Spinal cord (tissue), 10 donors: ENCODE data around the gene RPL13. TPM values are rescaled to one million over a fixed set of nuclear protein-coding genes. Genes with fewer than 3 reads are reported as not detected.

ENCODE experiments used
- DNase-seq, 6 donors: peaks; one replicate each; pipeline versions ENCODE4 v3.0.0 to v3.0.0-alpha.2; 2013 to 2015; ENCODE audit warnings: low spot score in 6 of 6, low read depth in 4 of 6
- H3K27ac ChIP-seq: one replicate; pipeline ENCODE4 v1.5.1; 2013; ENCODE audit warnings: low read depth, low read length, control low read depth
- H3K27me3 ChIP-seq: one replicate; pipeline ENCODE4 v1.6.1; 2013; ENCODE audit warnings: low read length; ENCODE audit not compliant: control insufficient read depth, insufficient read depth
- H3K36me3 ChIP-seq: one replicate; pipeline ENCODE4 v1.6.1; 2013; ENCODE audit warnings: low read length; ENCODE audit not compliant: control insufficient read depth, insufficient read depth
- H3K4me1 ChIP-seq: one replicate; pipeline ENCODE4 v1.6.1; 2013; ENCODE audit warnings: low read length; ENCODE audit not compliant: control insufficient read depth, insufficient read depth
- H3K4me3 ChIP-seq: one replicate; pipeline ENCODE4 v1.5.1; 2013; ENCODE audit warnings: low read depth, low read length, control low read depth
- H3K9me3 ChIP-seq: one replicate; pipeline ENCODE4 v1.6.1; 2013; ENCODE audit warnings: low read length; ENCODE audit not compliant: control insufficient read depth, insufficient read depth
- WGBS: methylation state at CpG from one replicate; pipeline ENCODE4 v1.1.5; 2013; ENCODE audit warnings: missing lambda C conversion rate; ENCODE audit not compliant: insufficient coverage; 5-methylcytosine and 5-hydroxymethylcytosine counted together
- polyA plus RNA-seq, 2 donors: library from polyadenylated mRNA; unstranded; fragments of 120-200 nt; gene quantifications; one replicate each; pipeline ENCODE4 v1.2.1, GENCODE V29; 2013; ENCODE audit not compliant: insufficient read length in 2 of 2
- total RNA-seq, 2 donors: library from RNA; depleted of rRNA in 1 of 2; stranded (reverse); fragments of 120-200 nt in 1 of 2; fragments of >200 nt in 1 of 2; gene quantifications; one replicate each; pipeline versions ENCODE4 v1.2.3 to v1.2.4, GENCODE V29; 2013 to 2014
- donor health status: healthy.

RPL13 gene
- total and polyA plus RNA-seq, 4 donors, result 1,019 to 2,411 (median 1,920) TPM

DNA sequence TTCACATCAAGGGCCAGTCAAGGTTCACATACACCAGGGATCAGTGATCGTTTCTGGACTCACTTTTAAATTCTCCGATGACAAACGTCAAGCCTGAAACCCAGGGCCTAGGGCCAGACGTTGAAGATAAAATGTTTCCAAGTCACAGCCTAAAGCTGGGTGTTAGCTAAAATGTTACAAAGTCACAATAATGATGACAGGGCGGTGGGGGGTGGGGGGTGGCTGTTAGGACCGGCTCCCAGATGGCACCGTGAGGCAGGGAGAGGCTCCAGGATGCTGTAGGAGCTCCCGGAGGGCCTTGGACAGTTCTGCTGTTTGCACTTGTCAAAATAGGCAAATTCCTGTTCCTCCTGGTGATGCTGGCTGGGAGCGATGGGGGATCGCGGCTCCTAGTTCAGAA is 16.4 kb upstream of the RPL13 start:
- no peak for DNase-seq
- no peaks in the 10 kb centered on the region for H3K27me3 ChIP-seq
- WGBS, result 90% methylated on average over 11 of the region's 11 CpGs
- H3K4me3 ChIP-seq, result no peak overlapping the region
- H3K4me1 ChIP-seq, result no peaks in the 10 kb centered on the region
- no peaks in the 10 kb centered on the region for H3K9me3 ChIP-seq
- peaks cover 89% of the 10 kb centered on the region for H3K36me3 ChIP-seq
- H3K27ac ChIP-seq, result no peak overlapping the region

- peaks cover 94% of the 10 kb centered on the region for H3K36me3 ChIP-seq
- H3K4me3 ChIP-seq, result no peak overlapping the region
- no peaks in the 10 kb centered on the region for H3K9me3 ChIP-seq
- H3K27ac ChIP-seq, result no peak overlapping the region
- DNase-seq, result no peak
- no peaks in the 10 kb centered on the region for H3K4me1 ChIP-seq
- 95% methylated on average over 13 of the region's 13 CpGs for WGBS
- H3K27me3 ChIP-seq, result no peaks in the 10 kb centered on the region
Observed at GRCh38 chr16:89544713-89545043, 15.8 kb upstream of the RPL13 start.

- no peaks in the 10 kb centered on the region for H3K27me3 ChIP-seq
- H3K27ac ChIP-seq, result no peak overlapping the region
- H3K9me3 ChIP-seq, result no peaks in the 10 kb centered on the region
- WGBS, result 84% methylated on average over 14 of the region's 17 CpGs
- DNase-seq, result no peak
- no peak overlapping the region for H3K4me3 ChIP-seq
- H3K36me3 ChIP-seq, result peaks cover 95% of the 10 kb centered on the region
- H3K4me1 ChIP-seq, result no peaks in the 10 kb centered on the region
Observed at GRCh38 chr16:89545044-89545830, 15.2 kb upstream of the RPL13 start.

DNA sequence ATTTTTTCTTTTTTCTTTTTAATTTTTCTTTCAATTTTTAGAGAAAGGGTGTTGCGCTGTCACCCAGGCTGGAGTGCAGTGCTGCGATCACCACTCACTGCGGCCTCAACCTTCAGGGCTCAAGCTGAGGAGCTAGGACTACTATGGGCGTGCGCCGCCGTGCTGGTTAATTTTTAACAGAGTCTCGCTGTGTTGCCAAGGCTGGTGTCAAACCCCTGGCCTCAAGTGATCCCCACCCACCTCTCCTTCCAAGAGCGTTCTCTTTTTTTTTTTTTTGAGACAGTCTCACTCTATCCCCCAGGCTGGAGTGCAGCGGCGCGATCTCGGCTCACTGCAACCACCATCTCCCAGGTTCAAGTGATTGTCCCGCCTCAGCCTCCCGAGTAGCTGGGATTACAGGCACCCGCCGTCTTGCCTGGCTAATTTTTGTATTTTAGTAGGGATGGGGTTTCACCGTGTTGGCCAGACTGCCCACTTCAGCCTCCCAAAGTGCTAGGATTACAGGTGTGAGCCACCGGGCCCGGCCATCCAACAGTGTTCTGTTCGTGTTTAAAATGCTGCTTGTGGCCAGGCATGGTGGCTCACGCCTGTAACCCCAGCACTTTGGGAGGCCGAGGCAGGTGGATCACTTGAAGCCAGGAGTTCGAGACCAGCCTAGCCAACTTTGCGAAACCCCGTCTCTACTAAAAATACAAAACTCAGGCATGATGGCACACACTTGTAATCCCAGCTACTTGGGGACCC is 14.5 kb upstream of the RPL13 start:
- H3K27me3 ChIP-seq, result no peaks in the 10 kb centered on the region
- 86% methylated on average over 21 of the region's 26 CpGs for WGBS
- H3K9me3 ChIP-seq, result no peaks in the 10 kb centered on the region
- no peaks in the 10 kb centered on the region for H3K4me1 ChIP-seq
- H3K36me3 ChIP-seq, result peaks cover 98% of the 10 kb centered on the region
- no peak overlapping the region for H3K4me3 ChIP-seq
- no peak for DNase-seq
- H3K27ac ChIP-seq, result no peak overlapping the region

DNA sequence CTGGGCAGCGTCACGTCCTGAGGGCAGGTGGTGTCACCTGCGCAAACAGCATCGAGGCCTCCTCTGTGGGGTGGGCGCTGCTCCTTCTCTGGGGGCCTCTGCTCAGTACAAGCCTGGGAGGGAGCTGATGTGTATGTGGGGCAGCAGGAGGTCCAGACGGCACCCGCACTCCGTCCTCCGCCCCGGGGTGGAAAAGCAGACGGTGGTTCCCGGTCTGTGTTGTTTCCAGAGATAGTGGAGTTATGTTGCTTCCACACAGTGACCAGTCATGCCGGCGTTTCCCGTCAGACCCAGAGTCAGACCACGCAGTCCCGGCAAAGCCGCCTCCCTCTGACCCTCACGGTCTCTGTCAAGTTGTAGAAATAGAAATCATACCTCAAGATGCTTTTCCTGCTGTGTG is 13.7 kb upstream of the RPL13 start:
- Histone ChIP-seq H3K27ac (no peak overlapping the region), H3K36me3 (peaks cover 99% of the 10 kb centered on the region), H3K4me3 (no peak overlapping the region), H3K4me1 (no peaks in the 10 kb centered on the region), H3K27me3 (no peaks in the 10 kb centered on the region), H3K9me3 (no peaks in the 10 kb centered on the region)
- WGBS, result 97% methylated on average over 15 of the region's 19 CpGs
- no peak for DNase-seq

DNA sequence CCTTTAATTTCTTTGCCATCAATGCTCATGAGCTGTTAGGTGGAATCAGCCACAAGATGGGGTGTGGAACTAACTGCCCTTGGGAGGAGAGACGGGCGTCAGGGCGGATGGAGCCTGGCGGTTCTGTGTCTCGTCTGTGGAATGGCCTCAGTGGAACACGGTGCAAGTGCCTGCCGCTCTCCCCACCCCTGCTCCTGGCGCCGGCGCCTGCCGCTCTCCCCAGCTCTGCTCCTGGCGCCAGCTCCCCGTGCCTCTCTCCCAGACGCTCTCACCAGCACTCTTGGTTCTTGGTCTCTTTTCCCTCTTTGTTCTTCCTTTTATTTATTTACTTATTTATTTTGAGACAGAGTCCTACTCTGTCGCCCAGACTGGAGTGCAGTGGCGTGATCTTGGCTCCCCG is 13.2 kb upstream of the RPL13 start:
- H3K4me3 ChIP-seq, result no peak overlapping the region
- no peak overlapping the region for H3K27ac ChIP-seq
- 94% methylated on average over 8 of the region's 17 CpGs for WGBS
- H3K27me3 ChIP-seq, result no peaks in the 10 kb centered on the region
- DNase-seq, result no peak
- H3K36me3 ChIP-seq, result peaks cover 99% of the 10 kb centered on the region
- no peaks in the 10 kb centered on the region for H3K9me3 ChIP-seq
- H3K4me1 ChIP-seq, result no peaks in the 10 kb centered on the region

GRCh38 chr16:89547860-89548259 is 12.6 kb upstream of the RPL13 start:
- Histone ChIP-seq H3K36me3 (peaks cover 99% of the 10 kb centered on the region), H3K9me3 (no peaks in the 10 kb centered on the region), H3K27ac (no peak overlapping the region), H3K27me3 (no peaks in the 10 kb centered on the region), H3K4me3 (no peak overlapping the region), H3K4me1 (no peaks in the 10 kb centered on the region)
- WGBS, result 96% methylated on average over 18 of the region's 20 CpGs
- no peak for DNase-seq

GRCh38 chr16:89548344-89549006 is 12.0 kb upstream of the RPL13 start:
- Histone ChIP-seq H3K27ac (no peak overlapping the region), H3K4me3 (no peak overlapping the region), H3K27me3 (no peaks in the 10 kb centered on the region), H3K36me3 (peaks cover 99% of the 10 kb centered on the region), H3K9me3 (no peaks in the 10 kb centered on the region), H3K4me1 (no peaks in the 10 kb centered on the region)
- 87% methylated on average over 27 of the region's 28 CpGs for WGBS
- no peak for DNase-seq

- Histone ChIP-seq H3K27me3 (no peaks in the 10 kb centered on the region), H3K4me3 (no peak overlapping the region), H3K9me3 (no peaks in the 10 kb centered on the region), H3K27ac (no peak overlapping the region), H3K36me3 (peaks cover 100% of the 10 kb centered on the region), H3K4me1 (no peaks in the 10 kb centered on the region)
- DNase-seq, result no peak
- 95% methylated on average over 10 of the region's 10 CpGs for WGBS
Observed at GRCh38 chr16:89549007-89549700, 11.3 kb upstream of the RPL13 start.
